Measurements from ENCODE around the gene SLC24A1. TPM values are rescaled to one million over a fixed set of nuclear protein-coding genes. Genes with fewer than 3 reads are reported as not detected.

Gene SLC24A1
- total and polyA plus RNA-seq, 10 of the 15 experiments (the other 5 are each of a cell fraction or from before 2014, with no cell fraction given) = 1.4 to 5.8 (median 3.3) TPM

DNA sequence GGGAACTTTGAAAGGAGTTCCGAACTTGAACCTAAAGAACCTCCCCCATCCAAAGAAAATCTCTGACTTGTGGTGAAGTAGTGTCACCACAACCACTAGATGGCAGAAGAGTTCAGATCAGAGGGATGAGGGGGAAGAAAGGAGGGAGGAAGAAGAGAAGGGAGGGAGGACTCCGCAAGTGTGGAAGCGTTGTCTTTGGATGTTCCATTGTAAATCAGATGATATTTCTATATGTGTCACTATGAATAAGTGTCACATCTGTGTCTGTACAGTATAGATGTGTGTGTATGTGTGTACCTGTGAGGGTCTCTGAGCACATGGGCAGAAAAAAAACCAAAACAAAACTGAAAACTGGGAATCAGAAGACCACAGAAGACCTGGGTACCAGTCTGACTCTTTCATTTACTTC, 16.9 kb downstream of the SLC24A1 start (continued):
- TF ChIP-seq SRF (IDR thresholded peaks at IDR 0.05; ENCODE audit: low read depth in 2 of 2, low read length in 2 of 2) = no peak
- TF ChIP-seq PAX5 (IDR thresholded peaks at IDR 0.05; ENCODE audit: borderline replicate concordance, low read depth, low read length) = no peak
- no peak for TF ChIP-seq EED (IDR thresholded peaks at IDR 0.05; ENCODE audit: low read depth)
- no peak for TF ChIP-seq SUZ12 (IDR thresholded peaks at IDR 0.05; ENCODE audit: unreplicated experiment)
- TF ChIP-seq STAT1 (conservative IDR thresholded peaks at IDR 0.05) = no peak
- TF ChIP-seq, protein P1, sequence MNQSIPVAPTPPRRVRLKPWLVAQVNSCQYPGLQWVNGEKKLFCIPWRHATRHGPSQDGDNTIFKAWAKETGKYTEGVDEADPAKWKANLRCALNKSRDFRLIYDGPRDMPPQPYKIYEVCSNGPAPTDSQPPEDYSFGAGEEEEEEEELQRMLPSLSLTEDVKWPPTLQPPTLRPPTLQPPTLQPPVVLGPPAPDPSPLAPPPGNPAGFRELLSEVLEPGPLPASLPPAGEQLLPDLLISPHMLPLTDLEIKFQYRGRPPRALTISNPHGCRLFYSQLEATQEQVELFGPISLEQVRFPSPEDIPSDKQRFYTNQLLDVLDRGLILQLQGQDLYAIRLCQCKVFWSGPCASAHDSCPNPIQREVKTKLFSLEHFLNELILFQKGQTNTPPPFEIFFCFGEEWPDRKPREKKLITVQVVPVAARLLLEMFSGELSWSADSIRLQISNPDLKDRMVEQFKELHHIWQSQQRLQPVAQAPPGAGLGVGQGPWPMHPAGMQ (IDR thresholded peaks at IDR 0.05; ENCODE audit: borderline replicate concordance) = no peak
- TF ChIP-seq, protein P2, sequence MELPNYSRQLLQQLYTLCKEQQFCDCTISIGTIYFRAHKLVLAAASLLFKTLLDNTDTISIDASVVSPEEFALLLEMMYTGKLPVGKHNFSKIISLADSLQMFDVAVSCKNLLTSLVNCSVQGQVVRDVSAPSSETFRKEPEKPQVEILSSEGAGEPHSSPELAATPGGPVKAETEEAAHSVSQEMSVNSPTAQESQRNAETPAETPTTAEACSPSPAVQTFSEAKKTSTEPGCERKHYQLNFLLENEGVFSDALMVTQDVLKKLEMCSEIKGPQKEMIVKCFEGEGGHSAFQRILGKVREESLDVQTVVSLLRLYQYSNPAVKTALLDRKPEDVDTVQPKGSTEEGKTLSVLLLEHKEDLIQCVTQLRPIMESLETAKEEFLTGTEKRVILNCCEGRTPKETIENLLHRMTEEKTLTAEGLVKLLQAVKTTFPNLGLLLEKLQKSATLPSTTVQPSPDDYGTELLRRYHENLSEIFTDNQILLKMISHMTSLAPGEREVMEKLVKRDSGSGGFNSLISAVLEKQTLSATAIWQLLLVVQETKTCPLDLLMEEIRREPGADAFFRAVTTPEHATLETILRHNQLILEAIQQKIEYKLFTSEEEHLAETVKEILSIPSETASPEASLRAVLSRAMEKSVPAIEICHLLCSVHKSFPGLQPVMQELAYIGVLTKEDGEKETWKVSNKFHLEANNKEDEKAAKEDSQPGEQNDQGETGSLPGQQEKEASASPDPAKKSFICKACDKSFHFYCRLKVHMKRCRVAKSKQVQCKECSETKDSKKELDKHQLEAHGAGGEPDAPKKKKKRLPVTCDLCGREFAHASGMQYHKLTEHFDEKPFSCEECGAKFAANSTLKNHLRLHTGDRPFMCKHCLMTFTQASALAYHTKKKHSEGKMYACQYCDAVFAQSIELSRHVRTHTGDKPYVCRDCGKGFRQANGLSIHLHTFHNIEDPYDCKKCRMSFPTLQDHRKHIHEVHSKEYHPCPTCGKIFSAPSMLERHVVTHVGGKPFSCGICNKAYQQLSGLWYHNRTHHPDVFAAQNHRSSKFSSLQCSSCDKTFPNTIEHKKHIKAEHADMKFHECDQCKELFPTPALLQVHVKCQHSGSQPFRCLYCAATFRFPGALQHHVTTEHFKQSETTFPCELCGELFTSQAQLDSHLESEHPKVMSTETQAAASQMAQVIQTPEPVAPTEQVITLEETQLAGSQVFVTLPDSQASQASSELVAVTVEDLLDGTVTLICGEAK (IDR thresholded peaks at IDR 0.05; ENCODE audit: borderline replicate concordance) = no peak
- TF ChIP-seq, protein P3, sequence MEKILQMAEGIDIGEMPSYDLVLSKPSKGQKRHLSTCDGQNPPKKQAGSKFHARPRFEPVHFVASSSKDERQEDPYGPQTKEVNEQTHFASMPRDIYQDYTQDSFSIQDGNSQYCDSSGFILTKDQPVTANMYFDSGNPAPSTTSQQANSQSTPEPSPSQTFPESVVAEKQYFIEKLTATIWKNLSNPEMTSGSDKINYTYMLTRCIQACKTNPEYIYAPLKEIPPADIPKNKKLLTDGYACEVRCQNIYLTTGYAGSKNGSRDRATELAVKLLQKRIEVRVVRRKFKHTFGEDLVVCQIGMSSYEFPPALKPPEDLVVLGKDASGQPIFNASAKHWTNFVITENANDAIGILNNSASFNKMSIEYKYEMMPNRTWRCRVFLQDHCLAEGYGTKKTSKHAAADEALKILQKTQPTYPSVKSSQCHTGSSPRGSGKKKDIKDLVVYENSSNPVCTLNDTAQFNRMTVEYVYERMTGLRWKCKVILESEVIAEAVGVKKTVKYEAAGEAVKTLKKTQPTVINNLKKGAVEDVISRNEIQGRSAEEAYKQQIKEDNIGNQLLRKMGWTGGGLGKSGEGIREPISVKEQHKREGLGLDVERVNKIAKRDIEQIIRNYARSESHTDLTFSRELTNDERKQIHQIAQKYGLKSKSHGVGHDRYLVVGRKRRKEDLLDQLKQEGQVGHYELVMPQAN (conservative IDR thresholded peaks at IDR 0.05) = no peak
- TF ChIP-seq, protein P4, sequence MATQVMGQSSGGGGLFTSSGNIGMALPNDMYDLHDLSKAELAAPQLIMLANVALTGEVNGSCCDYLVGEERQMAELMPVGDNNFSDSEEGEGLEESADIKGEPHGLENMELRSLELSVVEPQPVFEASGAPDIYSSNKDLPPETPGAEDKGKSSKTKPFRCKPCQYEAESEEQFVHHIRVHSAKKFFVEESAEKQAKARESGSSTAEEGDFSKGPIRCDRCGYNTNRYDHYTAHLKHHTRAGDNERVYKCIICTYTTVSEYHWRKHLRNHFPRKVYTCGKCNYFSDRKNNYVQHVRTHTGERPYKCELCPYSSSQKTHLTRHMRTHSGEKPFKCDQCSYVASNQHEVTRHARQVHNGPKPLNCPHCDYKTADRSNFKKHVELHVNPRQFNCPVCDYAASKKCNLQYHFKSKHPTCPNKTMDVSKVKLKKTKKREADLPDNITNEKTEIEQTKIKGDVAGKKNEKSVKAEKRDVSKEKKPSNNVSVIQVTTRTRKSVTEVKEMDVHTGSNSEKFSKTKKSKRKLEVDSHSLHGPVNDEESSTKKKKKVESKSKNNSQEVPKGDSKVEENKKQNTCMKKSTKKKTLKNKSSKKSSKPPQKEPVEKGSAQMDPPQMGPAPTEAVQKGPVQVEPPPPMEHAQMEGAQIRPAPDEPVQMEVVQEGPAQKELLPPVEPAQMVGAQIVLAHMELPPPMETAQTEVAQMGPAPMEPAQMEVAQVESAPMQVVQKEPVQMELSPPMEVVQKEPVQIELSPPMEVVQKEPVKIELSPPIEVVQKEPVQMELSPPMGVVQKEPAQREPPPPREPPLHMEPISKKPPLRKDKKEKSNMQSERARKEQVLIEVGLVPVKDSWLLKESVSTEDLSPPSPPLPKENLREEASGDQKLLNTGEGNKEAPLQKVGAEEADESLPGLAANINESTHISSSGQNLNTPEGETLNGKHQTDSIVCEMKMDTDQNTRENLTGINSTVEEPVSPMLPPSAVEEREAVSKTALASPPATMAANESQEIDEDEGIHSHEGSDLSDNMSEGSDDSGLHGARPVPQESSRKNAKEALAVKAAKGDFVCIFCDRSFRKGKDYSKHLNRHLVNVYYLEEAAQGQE (IDR thresholded peaks at IDR 0.05; ENCODE audit: low read depth, low read length) = no peak
- TF ChIP-seq LARP7 (IDR thresholded peaks at IDR 0.05) = no peak
- TF ChIP-seq HDAC2 (IDR thresholded peaks at IDR 0.05) = no peak
- TF ChIP-seq FOS (IDR thresholded peaks at IDR 0.05; ENCODE audit: borderline replicate concordance, extremely low read depth, insufficient read length) = no peak
- no peak for TF ChIP-seq NFYA (IDR thresholded peaks at IDR 0.05; ENCODE audit: borderline replicate concordance, low read depth, low read length)
- TF ChIP-seq NR2C1 (IDR thresholded peaks at IDR 0.05) = no peak
- TF ChIP-seq MEF2A (IDR thresholded peaks at IDR 0.05; ENCODE audit: insufficient read depth, low read depth, low read length) = no peak
- TF ChIP-seq MTA2 (IDR thresholded peaks at IDR 0.05; ENCODE audit: low read depth) = no peak
- TF ChIP-seq RCOR1 (conservative IDR thresholded peaks at IDR 0.05; ENCODE audit: low read depth, low read length) = no peak
- peak; percentile 22; the same call in 1 of the 2 replicates for TF ChIP-seq CREB1 (IDR thresholded peaks at IDR 0.05; ENCODE audit: low read depth)
